ENCODE measurements around the gene ATG4B.
A peak's percentile ranks its signal among the peaks of the same experiment; 100 is the strongest.

ATG4B gene

GRCh38 chr2:241702155-241703031, 64.9 kb downstream of the ATG4B start:
- TF ChIP-seq CTCF (conservative IDR thresholded peaks at IDR 0.05; ENCODE audit: control insufficient read depth, insufficient read depth, low read depth, low read length): no peak
- DNase-seq (ENCODE audit: low read depth): peak; percentile 69
- peak overlapping the region; percentile 76 for H3K4me3 ChIP-seq (ENCODE audit: control insufficient read depth, low read depth, low read length)

- peak; percentile 22 for DNase-seq (ENCODE audit: low read depth)
- H3K4me3 ChIP-seq (ENCODE audit: control insufficient read depth, low read depth, low read length): peak overlapping the region; percentile 76
- no peak for TF ChIP-seq CTCF (conservative IDR thresholded peaks at IDR 0.05; ENCODE audit: control insufficient read depth, insufficient read depth, low read depth, low read length)
Measured at GRCh38 chr2:241703032-241703604, 65.6 kb downstream of the ATG4B start.

- no peak for TF ChIP-seq CTCF (conservative IDR thresholded peaks at IDR 0.05; ENCODE audit: control insufficient read depth, insufficient read depth, low read depth, low read length)
- no peak for DNase-seq (ENCODE audit: low read depth)
- H3K4me3 ChIP-seq (ENCODE audit: control insufficient read depth, low read depth, low read length): no peak overlapping the region
Measured at GRCh38 chr2:241706537-241706936, 69.0 kb downstream of the ATG4B start.

GRCh38 chr2:241708879-241709278, 71.4 kb downstream of the ATG4B start:
- TF ChIP-seq CTCF (conservative IDR thresholded peaks at IDR 0.05; ENCODE audit: control insufficient read depth, insufficient read depth, low read depth, low read length): no peak
- DNase-seq (ENCODE audit: low read depth): no peak
- no peak overlapping the region for H3K4me3 ChIP-seq (ENCODE audit: control insufficient read depth, low read depth, low read length)

- DNase-seq (ENCODE audit: low read depth): no peak
- no peak overlapping the region for H3K4me3 ChIP-seq (ENCODE audit: control insufficient read depth, low read depth, low read length)
- TF ChIP-seq CTCF (conservative IDR thresholded peaks at IDR 0.05; ENCODE audit: control insufficient read depth, insufficient read depth, low read depth, low read length): no peak
Measured at GRCh38 chr2:241719093-241719492, 81.6 kb downstream of the ATG4B start.

GRCh38 chr2:241720099-241720498, 82.6 kb downstream of the ATG4B start:
- TF ChIP-seq CTCF (conservative IDR thresholded peaks at IDR 0.05; ENCODE audit: control insufficient read depth, insufficient read depth, low read depth, low read length): no peak
- no peak for DNase-seq (ENCODE audit: low read depth)
- H3K4me3 ChIP-seq (ENCODE audit: control insufficient read depth, low read depth, low read length): no peak overlapping the region
